PC-3 (cell line): ENCODE measurements around the gene LGALS16. TPM values are rescaled to one million over a fixed set of nuclear protein-coding genes. Genes with fewer than 3 reads are reported as not detected.

Source experiments
- ATAC-seq: fragments of 200-7000 bp; cut with Tn5 transposase; 2 replicates; pipeline ENCODE4 v1.9.1; 2020; ENCODE audit warnings: mild to moderate bottlenecking, moderate library complexity
- BruUV-seq: library from RNA; stranded (reverse); fragments of 400-500 nt; replicated peaks from 2 replicates; lab custom pipeline; 2021; lab: Mats Ljungman, UMichigan
- CTCF ChIA-PET: fragments of 300-600 bp; sonication (Branson Sonifier 250); formaldehyde crosslinking; loops from one replicate; lab custom pipeline; 2022; ENCODE audit warnings: antibody characterized with exemption; lab: Charles Lee
- POLR2A ChIA-PET: fragments of 300-600 bp; sonication (Branson Sonifier 250); formaldehyde crosslinking; loops from one replicate; lab custom pipeline; 2022; ENCODE audit warnings: antibody characterized with exemption; ENCODE audit not compliant: unreplicated experiment; lab: Charles Lee
- DNase-seq: peaks from one replicate; pipeline ENCODE4 v3.0.0-alpha.2; 2015
- H2AFZ ChIP-seq: fragments of 300-600 bp; sonication (generic); 2 replicates; pipeline ENCODE4 v1.6.0; 2016; ENCODE audit warnings: antibody characterized with exemption, low read length
- H3F3A ChIP-seq: fragments of 300-600 bp; sonication (generic); one replicate; pipeline ENCODE4 v1.6.0; 2017; ENCODE audit warnings: antibody characterized with exemption, low read length, control low read depth, mild to moderate bottlenecking; ENCODE audit not compliant: unreplicated experiment
- H3K27ac ChIP-seq: fragments of 300-600 bp; sonication (generic); 2 replicates; pipeline ENCODE4 v1.5.1; 2016; ENCODE audit warnings: mild to moderate bottlenecking, low read length
- H3K27me3 ChIP-seq: fragments of 300-600 bp; sonication (generic); 2 replicates; pipeline ENCODE4 v1.6.1; 2016; ENCODE audit warnings: low read length, mixed read lengths
- H3K36me3 ChIP-seq: fragments of 300-600 bp; sonication (generic); 2 replicates; pipeline ENCODE4 v1.6.1; 2016; ENCODE audit warnings: low read depth, mixed run types, low read length, mixed read lengths
- H3K4me1 ChIP-seq: fragments of 300-600 bp; sonication (generic); 2 replicates; pipeline ENCODE4 v1.5.1; 2016; ENCODE audit warnings: low read length; ENCODE audit not compliant: insufficient read depth
- H3K4me2 ChIP-seq: fragments of 300-600 bp; sonication (generic); 2 replicates; pipeline ENCODE4 v1.6.0; 2016; ENCODE audit warnings: low read length
- H3K4me3 ChIP-seq: fragments of 300-600 bp; sonication (generic); 2 replicates; pipeline ENCODE4 v1.5.1; 2016; ENCODE audit warnings: mild to moderate bottlenecking, low read length, mixed read lengths
- H3K79me2 ChIP-seq: fragments of 300-600 bp; sonication (generic); 2 replicates; pipeline ENCODE4 v1.6.1; 2017; ENCODE audit warnings: low read length, mixed read lengths
- H3K9ac ChIP-seq: fragments of 300-600 bp; sonication (generic); 2 replicates; pipeline ENCODE4 v1.6.0; 2016; ENCODE audit warnings: mild to moderate bottlenecking, low read length
- H3K9me2 ChIP-seq: fragments of 300-600 bp; sonication (generic); replicated peaks from 2 replicates; pipeline ENCODE4 v1.6.1; 2016; ENCODE audit warnings: mixed run types, low read length, mixed read lengths
- H3K9me3 ChIP-seq: fragments of 300-600 bp; sonication (generic); 2 replicates; pipeline ENCODE4 v1.6.1; 2016; ENCODE audit warnings: low read length, mixed read lengths
- H4K20me1 ChIP-seq: fragments of 300-600 bp; sonication (generic); 2 replicates; pipeline ENCODE4 v1.6.1; 2016; ENCODE audit warnings: low read length, mixed read lengths
- EZH2 ChIP-seq: fragments of 300-600 bp; sonication (generic); IDR thresholded peaks from one replicate; pipeline ENCODE4 v1.6.1; 2017; ENCODE audit warnings: antibody characterized with exemption, mild to moderate bottlenecking, low read length; ENCODE audit not compliant: unreplicated experiment
- EZH2phosphoT487 ChIP-seq: fragments of 300-600 bp; sonication (generic); IDR thresholded peaks from 2 replicates; pipeline ENCODE4 v1.6.1; 2018; ENCODE audit warnings: mild to moderate bottlenecking, antibody characterized with exemption, low read length, borderline replicate concordance
- intact Hi-C: fragments of 100-400 bp; cut with micrococcal nuclease; formaldehyde crosslinking; loops from 2 replicates; pipeline ENCODE4 v1.9.0; 2023
- total RNA-seq: library from RNA; depleted of rRNA; stranded (reverse); fragments of >200 nt; gene quantifications from 2 replicates; pipeline ENCODE4 v1.2.3, GENCODE V29; 2014
- TF ChIP-seq, protein P1 (sequence below): fragments of 300-600 bp; sonication (generic); conservative IDR thresholded peaks from 2 replicates; pipeline ENCODE4 v1.5.1; 2017; ENCODE audit warnings: antibody characterized with exemption, low read depth, mild to moderate bottlenecking, low read length

LGALS16 gene
- total RNA-seq, 1 experiment from 2014 or later, result not detected

DNA sequence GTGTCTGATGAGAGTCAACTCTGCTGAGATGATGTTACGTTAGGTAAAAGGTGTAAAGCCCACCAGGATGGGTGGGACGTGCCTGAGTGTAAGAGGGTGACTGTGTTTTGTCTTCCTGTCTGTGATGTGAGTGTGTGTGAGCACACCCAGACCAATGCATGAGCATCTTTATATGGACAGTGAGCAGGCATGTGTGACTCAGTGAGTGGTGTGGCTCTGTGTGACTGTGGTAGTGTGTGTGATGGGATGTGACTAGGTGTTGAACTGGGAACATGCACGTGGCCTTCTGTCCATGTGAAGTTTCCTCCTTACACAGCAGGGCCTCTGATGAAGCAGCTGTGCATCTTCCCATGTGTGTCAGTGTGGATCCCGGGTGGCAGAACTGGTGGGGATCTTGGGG is 17.8 kb upstream of the LGALS16 start:
- no peaks in the 10 kb centered on the region for H3K36me3 ChIP-seq
- no peak overlapping the region for H3K4me2 ChIP-seq
- no peaks in the 10 kb centered on the region for H3K79me2 ChIP-seq
- DNase-seq, result no peak
- no peak overlapping the region for H2AFZ ChIP-seq
- POLR2A ChIA-PET, result no interaction called here
- H4K20me1 ChIP-seq, result no peaks in the 10 kb centered on the region
- ATAC-seq, result no peak
- peaks cover 20% of the 10 kb centered on the region for H3K27me3 ChIP-seq
- no peak overlapping the region for H3K27ac ChIP-seq
- H3K9me2 ChIP-seq, result no peaks in the 10 kb centered on the region
- intact Hi-C loops, result no loop called here
- TF ChIP-seq EZH2phosphoT487, result no peak
- TF ChIP-seq, protein P1, sequence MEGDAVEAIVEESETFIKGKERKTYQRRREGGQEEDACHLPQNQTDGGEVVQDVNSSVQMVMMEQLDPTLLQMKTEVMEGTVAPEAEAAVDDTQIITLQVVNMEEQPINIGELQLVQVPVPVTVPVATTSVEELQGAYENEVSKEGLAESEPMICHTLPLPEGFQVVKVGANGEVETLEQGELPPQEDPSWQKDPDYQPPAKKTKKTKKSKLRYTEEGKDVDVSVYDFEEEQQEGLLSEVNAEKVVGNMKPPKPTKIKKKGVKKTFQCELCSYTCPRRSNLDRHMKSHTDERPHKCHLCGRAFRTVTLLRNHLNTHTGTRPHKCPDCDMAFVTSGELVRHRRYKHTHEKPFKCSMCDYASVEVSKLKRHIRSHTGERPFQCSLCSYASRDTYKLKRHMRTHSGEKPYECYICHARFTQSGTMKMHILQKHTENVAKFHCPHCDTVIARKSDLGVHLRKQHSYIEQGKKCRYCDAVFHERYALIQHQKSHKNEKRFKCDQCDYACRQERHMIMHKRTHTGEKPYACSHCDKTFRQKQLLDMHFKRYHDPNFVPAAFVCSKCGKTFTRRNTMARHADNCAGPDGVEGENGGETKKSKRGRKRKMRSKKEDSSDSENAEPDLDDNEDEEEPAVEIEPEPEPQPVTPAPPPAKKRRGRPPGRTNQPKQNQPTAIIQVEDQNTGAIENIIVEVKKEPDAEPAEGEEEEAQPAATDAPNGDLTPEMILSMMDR, result no peak
- TF ChIP-seq EZH2, result no peak
- no peak overlapping the region for H3K9ac ChIP-seq
- CTCF ChIA-PET, result no interaction called here
- H3K4me3 ChIP-seq, result no peak overlapping the region
- H3K4me1 ChIP-seq, result no peaks in the 10 kb centered on the region
- H3F3A ChIP-seq, result no peaks in the 10 kb centered on the region
- no TSS peak for BruUV-seq
- H3K9me3 ChIP-seq, result no peaks in the 10 kb centered on the region

DNA sequence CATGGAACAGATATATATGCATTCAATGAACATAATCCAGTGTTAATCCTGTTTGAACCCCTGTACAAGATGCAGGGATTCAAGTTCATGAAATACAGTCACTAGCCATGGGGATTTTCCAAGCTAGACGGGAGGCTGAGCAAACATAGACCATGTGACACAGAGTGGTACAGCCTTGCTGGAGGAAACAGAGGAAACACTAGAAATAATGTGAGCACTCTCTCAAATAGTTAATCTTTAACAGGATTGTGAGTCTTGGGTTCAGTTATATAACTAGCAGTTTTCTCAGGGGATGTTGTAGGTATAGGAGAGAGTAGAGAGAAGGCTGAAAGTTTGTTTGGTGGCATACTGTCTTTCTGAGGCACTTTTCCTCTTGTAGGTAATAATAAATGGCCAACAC is 13.9 kb upstream of the LGALS16 start:
- CTCF ChIA-PET, result no interaction called here
- Histone ChIP-seq H2AFZ (no peak overlapping the region), H3K4me3 (no peak overlapping the region), H3K79me2 (no peaks in the 10 kb centered on the region), H3K9me2 (no peaks in the 10 kb centered on the region), H3K4me2 (no peak overlapping the region), H3F3A (no peaks in the 10 kb centered on the region), H3K9ac (no peak overlapping the region), H3K36me3 (no peaks in the 10 kb centered on the region), H3K9me3 (no peaks in the 10 kb centered on the region), H3K4me1 (no peaks in the 10 kb centered on the region), H3K27ac (no peak overlapping the region), H3K27me3 (peaks cover 11% of the 10 kb centered on the region), H4K20me1 (no peaks in the 10 kb centered on the region)
- POLR2A ChIA-PET, result no interaction called here
- ATAC-seq, result no peak
- TF ChIP-seq EZH2, result no peak
- TF ChIP-seq EZH2phosphoT487, result no peak
- TF ChIP-seq, protein P1, result no peak
- BruUV-seq, result no TSS peak
- no peak for DNase-seq
- intact Hi-C loops, result no loop called here

DNA sequence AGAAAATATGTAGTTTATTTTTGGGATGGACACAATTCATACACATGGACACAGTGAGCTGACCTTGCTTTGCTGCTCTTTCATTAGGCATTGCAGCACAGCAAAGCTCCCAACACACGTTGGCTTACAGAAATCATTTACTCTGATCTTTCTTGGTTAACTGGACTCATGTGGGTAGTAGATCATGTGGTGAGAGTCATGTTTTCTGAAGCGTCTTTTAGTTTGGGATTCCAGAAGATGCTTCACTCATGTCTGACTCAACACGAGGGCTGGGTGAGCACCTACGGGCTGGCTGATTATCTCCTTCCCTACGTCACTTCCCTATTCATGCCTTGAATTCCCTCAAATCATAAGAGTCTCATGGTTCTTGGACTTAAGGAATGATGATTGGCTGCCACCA is 12.1 kb upstream of the LGALS16 start:
- CTCF ChIA-PET, result no interaction called here
- intact Hi-C loops, result no loop called here
- no peak overlapping the region for H3K27ac ChIP-seq
- no peaks in the 10 kb centered on the region for H3K36me3 ChIP-seq
- H3K9me3 ChIP-seq, result no peaks in the 10 kb centered on the region
- H3K4me1 ChIP-seq, result no peaks in the 10 kb centered on the region
- no peak overlapping the region for H3K4me3 ChIP-seq
- no peak overlapping the region for H3K9ac ChIP-seq
- H3K79me2 ChIP-seq, result no peaks in the 10 kb centered on the region
- H3K4me2 ChIP-seq, result no peak overlapping the region
- DNase-seq (no peak), ATAC-seq (no peak)
- H2AFZ ChIP-seq, result no peak overlapping the region
- no peaks in the 10 kb centered on the region for H4K20me1 ChIP-seq
- no TSS peak for BruUV-seq
- H3F3A ChIP-seq, result no peaks in the 10 kb centered on the region
- TF ChIP-seq EZH2, result no peak
- TF ChIP-seq, protein P1, result no peak
- no peak for TF ChIP-seq EZH2phosphoT487
- POLR2A ChIA-PET, result no interaction called here
- peaks cover 9% of the 10 kb centered on the region; the same call in 1 of the 2 replicates for H3K27me3 ChIP-seq
- no peaks in the 10 kb centered on the region for H3K9me2 ChIP-seq
